HTR-8/SVneo (cell line): ENCODE measurements around the gene METTL24.
"Not testable (repeated sequence)": the region's sequence is repeated elsewhere in the genome, so short reads cannot be mapped to it uniquely, and the experiment has no call there.

Experiments
- DNase-seq: peaks from one replicate; pipeline ENCODE4 v3.0.0; 2011; ENCODE audit warnings: low spot score, mixed read lengths; ENCODE audit not compliant: insufficient read length
- FAIRE-seq: peaks from 2 replicates; lab custom pipeline; 2011; peaks lifted over from hg19 to GRCh38; lab: Jason Lieb, UNC

The METTL24 gene

DNA sequence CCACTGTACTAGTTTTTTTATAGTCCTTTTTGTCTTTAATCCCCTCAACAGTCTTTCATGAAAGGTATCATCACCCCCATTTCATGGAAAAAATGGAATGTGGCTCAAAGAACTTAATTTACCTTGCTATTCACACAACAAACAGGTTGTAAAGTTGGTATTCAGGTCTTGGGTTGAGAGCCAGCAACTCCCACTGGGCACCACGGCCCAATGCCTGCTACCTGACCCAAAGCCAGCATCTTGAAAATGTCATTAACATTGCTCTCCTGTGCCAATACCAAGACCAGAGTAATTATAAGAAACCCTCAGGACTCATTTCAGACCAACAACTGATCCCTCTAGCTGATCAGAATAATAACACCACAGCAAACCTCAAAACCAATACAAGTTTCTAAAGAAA lies 75.7 kb downstream of the METTL24 start:
- FAIRE-seq = no peak
- DNase-seq = no peak

DNA sequence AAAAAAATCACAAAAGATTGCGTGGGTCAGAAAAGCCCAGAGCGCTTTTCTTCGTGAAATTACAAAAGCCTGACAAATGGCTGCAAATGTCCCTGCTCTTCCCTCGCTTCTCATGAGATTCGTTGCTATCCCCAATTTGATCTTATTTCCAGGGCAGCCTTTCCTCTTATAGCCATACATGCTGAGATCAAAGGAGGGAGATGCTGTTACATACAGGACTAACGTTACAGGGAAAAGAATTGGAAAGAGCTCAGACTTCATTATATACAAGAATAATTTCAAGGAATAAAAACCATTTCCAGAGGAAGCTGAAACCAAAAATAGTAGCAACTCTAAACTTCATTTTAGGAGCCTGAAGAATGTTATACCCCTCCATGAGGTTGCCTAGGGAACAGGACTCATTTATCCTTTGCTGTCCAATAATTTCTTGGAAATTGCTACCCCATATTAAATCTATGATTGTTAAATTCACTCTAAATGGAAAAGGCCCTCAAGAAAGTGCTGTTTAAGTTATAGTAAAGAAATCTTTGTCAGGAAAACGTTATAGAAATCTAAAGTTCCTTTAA lies 81.0 kb downstream of the METTL24 start:
- FAIRE-seq = no peak

DNA sequence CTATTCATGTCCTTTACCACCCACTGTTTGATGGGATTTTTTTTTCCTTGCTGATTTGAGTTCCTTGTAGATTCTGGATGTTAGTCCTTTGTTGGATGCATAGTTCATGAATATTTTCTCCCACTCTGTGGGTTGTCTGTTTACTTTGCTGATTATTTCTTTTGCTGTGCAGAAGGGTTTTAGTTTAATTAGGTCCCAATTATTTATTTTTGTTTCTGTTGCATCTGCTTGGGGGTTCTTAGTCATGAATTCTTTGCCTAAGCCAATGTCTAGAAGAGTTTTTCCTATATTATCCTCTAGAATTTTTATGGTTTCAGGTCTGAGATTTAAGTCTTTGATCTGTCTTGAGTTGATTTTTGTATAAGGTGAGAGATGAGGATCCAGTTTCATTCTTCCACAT lies 85.4 kb downstream of the METTL24 start:
- not testable (repeated sequence) for DNase-seq, FAIRE-seq

More for the DNA sequence above, 81.0 kb downstream of the METTL24 start:
- DNase-seq = no peak

DNA sequence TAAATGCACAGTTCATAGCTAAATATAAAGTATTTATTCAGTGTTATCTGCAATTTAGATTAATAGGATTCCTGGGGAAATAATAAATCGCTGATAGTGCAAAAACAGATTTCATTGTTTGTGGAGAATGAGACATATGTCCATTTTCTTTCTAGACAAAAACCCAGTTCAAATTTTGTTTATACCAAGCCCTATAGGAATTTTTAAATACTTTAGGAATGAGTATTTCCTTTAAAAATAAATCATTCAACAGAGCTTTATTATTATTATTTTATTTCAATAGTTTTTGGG lies 86.5 kb downstream of the METTL24 start:
- no peak for FAIRE-seq

DNA sequence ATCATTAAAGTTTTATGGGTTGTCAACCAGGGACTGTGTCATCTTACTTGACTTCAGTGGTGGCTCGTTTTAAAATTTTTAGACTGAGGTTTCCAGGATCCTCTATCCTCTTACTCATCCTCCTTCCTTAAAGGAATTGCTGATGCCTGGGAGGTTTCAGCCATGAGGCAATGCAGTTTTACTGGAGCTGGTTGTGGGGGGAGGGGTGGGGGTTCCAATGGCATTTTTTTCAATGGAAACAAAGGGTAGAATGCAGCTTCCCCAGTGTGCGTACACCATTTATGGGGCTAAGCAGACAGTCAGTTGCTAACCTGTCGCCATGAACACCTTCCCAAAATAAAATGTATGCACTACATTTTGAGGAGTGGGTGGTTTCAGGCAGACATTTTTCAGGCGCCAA lies 88.0 kb downstream of the METTL24 start:
- DNase-seq (no peak), FAIRE-seq (no peak)

More for the DNA sequence above, 86.5 kb downstream of the METTL24 start:
- DNase-seq = no peak

DNA sequence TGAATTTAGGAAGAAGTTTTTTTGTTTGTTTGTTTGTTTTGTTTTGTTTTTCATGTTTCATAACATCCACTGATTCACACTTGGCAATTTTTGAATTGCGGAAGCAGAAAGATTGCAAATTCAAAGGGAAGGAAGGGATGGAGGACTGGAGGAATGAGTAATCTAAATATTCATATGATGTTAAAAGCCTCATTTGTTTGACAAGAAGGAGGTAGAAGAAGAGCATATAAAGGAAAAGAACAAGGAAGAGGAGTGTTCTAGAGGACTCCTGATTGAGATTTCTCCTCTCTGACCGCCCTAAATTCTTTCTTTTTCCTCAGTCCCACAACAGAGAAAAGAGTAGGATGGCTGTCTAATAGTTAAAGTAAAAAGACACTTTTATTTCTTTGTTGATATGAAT lies 88.5 kb downstream of the METTL24 start:
- DNase-seq = no peak
- no peak for FAIRE-seq

DNA sequence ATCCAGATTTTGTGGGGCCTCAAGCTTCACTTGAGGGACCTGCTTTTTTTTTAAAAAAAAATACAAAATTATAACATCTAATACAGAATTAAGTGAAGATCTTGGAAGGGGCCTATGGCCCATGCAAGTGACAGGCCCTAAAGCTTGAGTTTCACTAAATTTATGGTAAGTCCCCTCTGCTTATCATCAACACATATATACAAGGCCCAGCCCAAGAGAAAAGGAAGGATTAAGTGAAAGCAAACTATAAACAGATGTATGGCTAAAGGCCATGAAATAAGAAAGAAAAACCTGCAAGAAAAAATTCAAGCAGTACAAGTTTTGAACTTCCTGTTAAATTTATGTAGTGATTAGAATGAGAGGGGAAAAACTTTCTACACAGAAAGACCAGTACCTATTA lies 91.2 kb downstream of the METTL24 start:
- DNase-seq (no peak), FAIRE-seq (no peak)

DNA sequence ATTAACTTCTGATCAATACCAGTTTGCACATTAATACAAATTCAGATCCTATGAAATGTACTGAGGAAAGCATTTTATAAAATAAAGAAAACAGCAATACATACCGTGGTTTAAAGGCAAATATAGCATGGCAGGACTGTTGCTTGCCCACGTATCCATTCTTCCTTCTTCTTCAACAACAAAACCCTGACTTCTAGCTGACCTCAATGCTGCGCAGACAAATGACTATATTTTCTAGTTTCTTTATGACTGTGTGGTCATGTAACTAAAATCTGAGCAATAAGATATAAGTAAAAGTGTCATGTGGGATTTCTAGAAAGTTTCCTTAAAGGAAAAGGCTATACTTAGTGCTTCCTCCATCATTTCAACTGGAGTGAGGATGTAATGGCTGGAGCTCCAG lies 92.9 kb downstream of the METTL24 start:
- DNase-seq (no peak), FAIRE-seq (no peak)

DNA sequence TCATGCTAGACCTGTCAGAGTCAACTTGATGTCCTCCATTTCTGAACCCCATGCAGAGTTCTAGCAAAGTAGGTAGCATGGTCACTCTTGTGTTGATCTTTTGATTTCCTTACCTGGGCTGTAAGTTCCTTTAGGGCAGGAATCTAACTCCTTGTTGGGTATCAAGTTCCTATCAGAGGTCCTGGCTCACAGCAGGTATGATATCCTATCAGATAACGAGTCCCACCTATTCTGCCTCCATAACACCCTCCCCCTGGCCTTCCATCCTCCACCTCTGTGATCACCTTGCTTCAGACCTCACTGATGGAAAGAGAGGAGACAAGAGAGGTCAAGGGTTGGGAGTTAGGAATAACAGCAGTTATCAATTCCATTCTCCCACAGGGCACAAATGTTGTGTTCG lies 101.8 kb downstream of the METTL24 start:
- no peak for FAIRE-seq
- no peak for DNase-seq

DNA sequence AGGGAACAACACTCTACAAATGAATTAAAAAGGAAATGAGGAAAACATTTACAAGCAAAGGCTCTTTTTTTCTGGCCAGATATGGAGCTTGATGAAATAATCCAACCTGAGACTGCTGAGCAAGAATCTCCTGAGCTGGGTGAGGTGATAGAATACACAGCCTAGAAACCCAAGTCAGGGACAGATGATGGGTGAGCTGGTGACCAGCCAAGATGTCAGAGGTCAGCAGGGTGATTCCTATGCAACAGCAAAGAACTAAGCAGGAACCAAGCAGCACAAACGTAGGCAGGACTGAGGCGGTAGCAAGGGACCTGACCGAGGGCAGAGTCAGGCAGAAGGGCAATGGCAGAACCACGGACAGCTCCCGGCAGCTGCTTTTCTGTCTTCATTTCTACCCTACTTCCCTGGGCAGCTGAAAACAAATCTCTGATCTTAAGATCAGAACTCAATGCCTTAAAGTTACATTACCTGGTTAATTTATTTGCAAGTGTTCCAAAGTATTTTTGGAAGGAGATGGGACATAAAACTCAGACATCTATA lies 102.9 kb downstream of the METTL24 start:
- DNase-seq (peak; percentile 15), FAIRE-seq (no peak)

DNA sequence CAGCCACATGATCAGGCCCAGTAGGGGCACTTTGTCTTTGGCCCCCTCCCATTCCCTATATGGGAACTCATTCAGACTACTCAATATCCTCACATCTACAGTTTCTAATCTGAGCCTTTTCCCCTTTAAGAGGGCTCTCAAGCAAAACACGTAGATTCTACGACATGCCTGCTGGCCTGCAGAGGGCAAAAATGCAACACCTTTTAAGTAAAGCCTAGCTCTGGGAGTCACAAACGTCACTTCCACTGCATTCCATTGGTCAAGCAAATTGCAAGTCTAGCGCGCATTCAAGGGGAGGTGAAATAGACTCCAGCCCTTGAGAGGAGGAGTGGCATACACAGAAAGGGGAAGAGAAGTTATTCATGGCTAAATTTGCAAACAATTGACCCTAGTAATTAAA lies 107.3 kb downstream of the METTL24 start:
- DNase-seq = no peak
- no peak for FAIRE-seq

DNA sequence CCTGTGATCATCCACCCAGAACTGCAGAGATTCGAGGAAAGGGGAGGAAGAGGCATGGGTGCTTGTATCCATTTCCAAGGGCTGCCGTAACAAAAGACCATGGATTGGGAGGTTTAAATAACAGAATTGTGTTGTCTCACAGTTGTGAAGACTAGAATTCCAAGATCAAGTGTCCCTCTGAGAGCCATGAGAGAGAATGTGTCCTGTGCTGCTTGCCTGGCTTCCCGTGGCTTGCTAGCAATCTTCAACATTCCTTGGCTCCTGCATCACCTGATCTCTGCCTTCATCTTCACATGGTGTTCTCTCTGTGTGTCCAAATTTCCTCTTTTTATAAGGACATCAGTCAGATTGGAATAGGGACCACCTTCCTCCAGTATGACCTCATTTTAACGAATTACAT lies 108.1 kb downstream of the METTL24 start:
- no peak for FAIRE-seq

DNA sequence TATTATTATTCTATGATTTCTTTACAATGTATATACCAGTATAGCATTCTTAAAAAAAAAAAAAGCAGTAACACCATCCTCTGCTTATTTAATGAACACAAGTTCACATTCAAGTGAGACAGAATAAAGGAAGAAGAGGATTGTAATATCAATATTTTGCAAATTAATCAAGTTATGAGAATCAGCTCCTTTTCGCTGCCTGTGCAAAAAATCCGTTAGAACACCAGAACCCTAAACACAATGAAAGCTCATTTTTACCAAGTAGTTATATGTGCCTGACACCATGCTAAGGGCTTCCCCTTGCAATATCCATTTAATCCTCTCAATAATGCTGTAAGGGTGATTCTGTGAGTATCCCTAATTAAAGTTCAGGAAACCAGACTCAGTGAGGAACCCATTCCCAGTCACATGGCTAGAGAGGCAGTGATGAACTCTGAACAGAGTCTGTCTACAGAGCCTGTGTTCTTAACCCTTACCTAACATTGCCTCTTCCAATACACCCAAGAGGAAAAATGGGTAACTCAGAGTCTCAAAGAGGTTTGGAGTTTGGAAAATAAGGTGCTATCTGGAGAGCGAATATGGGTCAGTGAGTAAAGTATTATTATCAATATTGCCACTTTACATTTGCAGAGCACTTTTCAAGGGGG lies 111.1 kb downstream of the METTL24 start:
- DNase-seq (no peak), FAIRE-seq (no peak)

More for the DNA sequence above, 108.1 kb downstream of the METTL24 start:
- DNase-seq = no peak

DNA sequence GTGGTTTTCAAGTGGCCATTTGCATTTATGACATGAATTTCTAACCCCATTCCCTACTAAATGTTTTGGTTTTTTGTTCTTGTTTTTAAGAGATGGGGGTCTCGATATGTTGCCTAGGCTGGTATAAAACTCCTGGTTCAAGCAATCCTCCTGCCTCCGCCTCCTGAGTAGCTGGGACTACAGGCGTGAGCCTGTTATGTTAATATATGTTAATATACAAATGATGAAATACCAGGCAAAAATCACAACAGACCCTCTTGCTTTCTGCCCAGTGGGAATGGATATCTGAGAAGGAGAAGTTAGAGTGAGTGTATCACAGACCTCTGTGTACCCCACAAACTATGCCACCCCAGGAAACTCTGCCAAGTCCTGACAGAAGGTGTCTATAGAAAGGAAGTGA lies 111.8 kb downstream of the METTL24 start:
- no peak for FAIRE-seq
- no peak for DNase-seq

DNA sequence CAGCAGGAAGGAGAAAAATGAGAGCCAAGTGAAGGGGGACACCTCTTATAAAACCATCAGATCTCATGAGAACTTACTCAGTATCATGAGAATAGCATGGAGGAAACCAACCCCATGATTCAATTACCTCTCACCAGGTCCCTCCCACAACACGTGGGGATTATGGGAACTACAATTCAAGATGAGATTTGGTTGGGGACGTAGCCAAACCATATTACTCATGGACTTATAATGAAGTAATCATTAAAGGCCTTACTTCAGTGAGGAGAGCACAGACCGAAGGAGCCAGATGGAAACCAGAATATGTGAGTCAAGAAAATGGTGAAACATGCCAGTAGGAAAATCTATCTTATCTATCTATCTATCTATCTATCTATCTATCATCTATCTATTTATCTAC lies 113.5 kb downstream of the METTL24 start:
- FAIRE-seq = not testable (repeated sequence)

DNA sequence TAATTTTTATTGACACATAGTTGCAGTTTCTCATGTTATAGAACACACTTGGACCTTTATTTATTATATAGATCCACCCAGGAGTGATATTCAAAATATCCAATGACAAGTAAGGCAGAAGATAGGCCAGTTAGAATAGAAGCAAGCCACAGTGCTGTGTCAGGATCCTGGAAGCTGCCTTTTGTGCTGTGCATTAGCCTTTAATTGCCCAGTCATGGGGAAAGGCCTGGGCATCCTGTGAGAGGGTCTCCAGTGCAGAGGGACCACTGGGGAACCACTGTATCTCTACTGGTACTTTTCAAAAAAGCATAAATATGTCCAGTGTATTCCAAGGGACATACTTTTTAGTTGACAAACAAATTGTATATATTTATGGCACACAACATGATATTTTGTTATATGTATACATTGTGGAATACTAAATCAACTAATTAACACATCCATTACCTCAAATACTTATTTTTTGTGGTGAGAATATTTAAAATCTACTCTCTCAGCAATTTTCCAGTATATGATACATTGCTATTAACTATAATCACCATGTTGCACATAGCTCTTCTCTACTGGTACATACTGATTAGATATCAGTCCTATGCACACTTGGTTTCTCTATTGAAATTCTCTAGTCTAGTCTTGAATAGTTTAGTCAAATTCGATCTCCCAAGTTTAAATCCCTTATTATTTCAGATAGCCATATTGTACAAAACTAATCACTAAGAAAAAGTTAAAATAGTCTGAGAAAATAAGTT lies 118.4 kb downstream of the METTL24 start:
- DNase-seq (no peak), FAIRE-seq (no peak)

More for the DNA sequence above, 113.5 kb downstream of the METTL24 start:
- not testable (repeated sequence) for DNase-seq

DNA sequence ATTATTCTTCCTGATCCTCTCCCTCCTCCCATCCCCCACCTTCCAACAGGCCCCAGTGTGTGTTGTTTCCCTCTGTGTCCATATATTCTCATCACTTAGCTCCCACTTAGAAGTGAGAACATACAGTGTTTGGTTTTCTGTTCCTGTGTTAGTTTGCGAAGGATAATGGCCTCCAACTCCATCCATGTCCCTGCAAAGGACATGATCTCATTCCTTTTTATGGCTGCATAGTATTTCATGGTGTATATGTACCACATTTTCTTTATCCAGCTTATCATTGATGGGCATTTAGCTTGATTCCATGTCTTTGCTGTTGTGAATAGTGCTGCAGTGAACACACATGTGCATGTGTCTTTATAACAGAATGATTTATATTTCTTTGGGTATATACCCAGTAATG lies 122.1 kb downstream of the METTL24 start:
- DNase-seq, FAIRE-seq: not testable (repeated sequence)

DNA sequence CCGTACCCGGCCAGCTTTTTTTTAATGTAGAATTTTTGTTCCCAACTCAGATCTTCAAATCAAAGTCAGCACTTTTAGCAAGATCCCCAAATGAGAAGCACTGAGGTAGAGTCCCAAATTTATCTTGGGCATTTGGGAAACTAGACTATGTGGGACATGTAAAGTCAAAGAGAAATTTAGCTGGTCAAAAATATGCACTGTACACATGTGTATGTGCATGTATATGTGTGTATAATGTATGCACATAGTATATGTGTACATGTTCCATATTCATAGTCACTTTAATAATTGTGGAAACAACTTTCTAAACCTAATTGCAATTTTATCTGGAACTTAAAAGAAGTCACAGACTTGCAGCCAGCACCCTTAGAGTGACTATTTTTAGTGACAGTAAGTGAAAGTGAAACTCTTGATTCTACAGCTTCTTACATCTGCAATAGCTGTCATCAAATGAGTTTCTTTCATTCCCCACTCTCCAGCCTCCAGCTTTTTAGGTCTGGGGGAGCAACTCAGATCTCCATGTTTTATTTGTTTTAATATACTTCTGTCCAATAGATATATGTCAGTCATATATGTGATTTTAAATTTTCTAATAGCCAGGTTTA lies 124.3 kb downstream of the METTL24 start:
- no peak for DNase-seq
- no peak for FAIRE-seq

DNA sequence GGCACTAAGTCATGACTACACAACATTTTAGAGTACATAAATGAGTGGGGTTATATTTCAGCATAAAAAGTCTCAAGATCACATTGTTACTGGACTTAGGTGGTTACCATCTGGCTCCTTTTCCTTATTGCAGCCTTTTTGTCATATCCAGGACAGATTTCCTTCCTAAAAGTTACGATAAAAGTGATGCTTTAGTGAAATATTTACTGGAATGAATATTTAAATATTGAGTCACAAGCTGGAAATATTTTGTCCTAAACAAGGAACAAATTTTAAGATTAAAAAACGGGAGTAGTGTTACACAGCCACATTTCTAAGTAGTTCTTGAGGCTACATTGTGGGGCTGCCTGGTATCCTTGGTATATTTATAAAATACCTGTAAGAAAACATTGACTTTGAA lies 125.7 kb downstream of the METTL24 start:
- no peak for FAIRE-seq
- DNase-seq = no peak

DNA sequence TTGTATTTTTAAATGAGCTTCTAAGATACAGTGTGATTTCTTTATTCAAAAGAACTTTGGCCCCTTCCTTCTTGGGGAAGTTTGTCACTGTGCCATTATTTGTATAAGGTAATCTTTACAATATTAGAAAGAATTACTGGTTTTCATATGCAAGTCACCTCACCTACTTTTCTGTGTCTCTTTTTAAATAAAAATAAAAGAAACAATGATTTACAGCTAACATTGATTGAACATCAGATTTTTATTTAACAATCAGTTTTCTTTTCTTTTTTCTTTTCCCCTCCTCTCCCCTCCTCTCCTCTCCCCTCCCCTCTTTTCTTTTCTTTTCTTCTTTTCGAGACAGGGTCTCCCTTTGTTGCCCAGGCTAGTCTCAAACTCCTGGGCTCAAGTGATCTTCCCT lies 131.9 kb downstream of the METTL24 start:
- FAIRE-seq (no peak), DNase-seq (no peak)

DNA sequence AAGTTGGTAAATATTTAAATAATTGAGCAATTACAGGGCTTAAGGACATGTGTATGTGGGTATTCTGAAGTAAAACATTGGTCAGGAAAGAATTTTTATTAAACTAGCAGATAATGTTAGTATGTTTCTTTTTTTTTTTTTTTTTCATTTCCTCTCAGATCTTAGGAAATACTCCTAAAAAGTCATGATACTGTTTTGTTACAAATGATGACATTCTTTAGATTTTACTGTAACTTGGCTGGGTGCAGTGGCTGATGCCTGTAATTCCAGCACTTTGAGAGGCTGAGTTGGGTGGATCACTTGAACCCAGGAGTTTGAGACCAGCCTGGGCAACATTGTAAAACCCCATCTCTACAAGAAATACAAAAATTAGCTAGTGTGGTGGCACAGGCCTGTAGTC lies 136.4 kb downstream of the METTL24 start:
- no peak for FAIRE-seq

More for the DNA sequence above, 136.4 kb downstream of the METTL24 start:
- DNase-seq = no peak
